HepG2 (cell line): ENCODE results near the gene TSEN54. TPM values are rescaled to one million over a fixed set of nuclear protein-coding genes. Genes with fewer than 3 reads are reported as not detected.

ENCODE experiments used
- ATAC-seq: fragments of 200-7000 bp; cut with Tn5 transposase; 3 replicates; pipeline ENCODE4 v1.9.1; 2020; ENCODE audit warnings: mild to moderate bottlenecking, moderate library complexity
- BruUV-seq: library from RNA; stranded (reverse); fragments of 400-500 nt; replicated peaks from 2 replicates; lab custom pipeline; 2021; lab: Mats Ljungman, UMichigan
- CTCF ChIA-PET: fragments of 300-600 bp; formaldehyde crosslinking; extraction: SDS; loops from one replicate; lab custom pipeline; 2021; ENCODE audit warnings: low total read pairs, inconsistent platforms, low intra/inter-chr PET ratio; lab: Yijun Ruan, JAX
- POLR2A ChIA-PET: fragments of 350-600 bp; sonication (Branson Sonifier 250); formaldehyde crosslinking; loops from one replicate; lab custom pipeline; 2020; ENCODE audit warnings: antibody characterized with exemption, inconsistent platforms; lab: Yijun Ruan, JAX
- DNase-seq: peaks from one replicate; pipeline ENCODE4 v3.0.0-alpha.2; 2015; ENCODE audit warnings: low spot score
- FAIRE-seq: peaks from 3 replicates; lab custom pipeline; 2011; peaks lifted over from hg19 to GRCh38; lab: Jason Lieb, UNC
- H2AFZ ChIP-seq: one replicate; pipeline ENCODE4 v1.6.1; 2011; ENCODE audit warnings: low read length, inconsistent platforms
- H3K27ac ChIP-seq: fragments of 300-600 bp; 3 replicates; pipeline ENCODE4 v1.8.0; 2011; ENCODE audit warnings: mixed run types, mild to moderate bottlenecking, mixed read lengths, low read length, inconsistent platforms; ENCODE audit not compliant: insufficient read depth; ENCODE audit errors: extremely low read length
- H3K27me3 ChIP-seq, 2 experiments: fragments of 200-600 bp in 1 of 2; 2 replicates in 1 of 2; 3 replicates in 1 of 2; pipeline versions ENCODE4 v1.6.0 to v1.8.0; 2011; ENCODE audit warnings: low read length in 2 of 2, mild to moderate bottlenecking in 2 of 2, moderate library complexity in 2 of 2, inconsistent platforms in 1 of 2; ENCODE audit not compliant: insufficient read depth in 2 of 2, control insufficient read depth in 1 of 2
- H3K36me3 ChIP-seq, 2 experiments: fragments of 200-600 bp in 1 of 2; replicated peaks in 1 of 2; 2 replicates in 1 of 2; 3 replicates in 1 of 2; pipeline versions ENCODE4 v1.5.1 to v1.8.0; 2011; ENCODE audit warnings: low read length in 2 of 2, inconsistent platforms in 1 of 2; ENCODE audit not compliant: insufficient read depth in 2 of 2, control insufficient read depth in 1 of 2
- H3K4me1 ChIP-seq: 2 replicates; pipeline ENCODE4 v1.5.1; 2012; ENCODE audit warnings: low read length, inconsistent platforms; ENCODE audit not compliant: insufficient read depth
- H3K4me2 ChIP-seq: 2 replicates; pipeline ENCODE4 v1.6.0; 2011; ENCODE audit warnings: low read depth, low read length, inconsistent platforms
- H3K4me3 ChIP-seq, 3 experiments: fragments of 200-600 bp in 1 of 3; sonication (generic), shearing (Covaris generic) in 1 of 3; replicated peaks in 1 of 3; 2 replicates each; pipeline ENCODE4 v1.5.1; 2011 to 2016; ENCODE audit warnings: low read length in 3 of 3, inconsistent platforms in 2 of 3, low read depth in 2 of 3, mild to moderate bottlenecking in 2 of 3, control low read depth in 1 of 3, mixed read lengths in 1 of 3; ENCODE audit not compliant: insufficient read depth in 1 of 3
- H3K79me2 ChIP-seq: one replicate; pipeline ENCODE4 v1.6.1; 2011; ENCODE audit warnings: low read length, inconsistent platforms; ENCODE audit not compliant: insufficient read depth
- H3K9ac ChIP-seq: 2 replicates; pipeline ENCODE4 v1.6.0; 2011; ENCODE audit warnings: mild to moderate bottlenecking, low read depth, low read length, inconsistent platforms; ENCODE audit not compliant: insufficient read depth
- H3K9me3 ChIP-seq: 2 replicates; pipeline ENCODE4 v1.5.1; 2012; ENCODE audit warnings: mild to moderate bottlenecking, low read length
- H4K20me1 ChIP-seq: 2 replicates; pipeline ENCODE4 v1.6.0; 2011; ENCODE audit warnings: inconsistent platforms, mild to moderate bottlenecking, low read length, moderate library complexity; ENCODE audit not compliant: insufficient read depth
- AGO2 ChIP-seq: fragments of 200-400 bp; formaldehyde crosslinking; optimal IDR thresholded peaks from 2 replicates; pipeline ENCODE3; 2017; ENCODE audit warnings: mild to moderate bottlenecking, low read depth, low read length, moderate library complexity
- MYC ChIP-seq: sonication (generic); formaldehyde crosslinking; IDR thresholded peaks from 2 replicates; pipeline ENCODE4 v1.9.0; 2021; ENCODE audit warnings: missing genetic modification reagents, borderline replicate concordance
- POLR2G ChIP-seq: fragments of 200-400 bp; formaldehyde crosslinking; IDR thresholded peaks from 2 replicates; pipeline ENCODE4 v1.6.1; 2018; ENCODE audit warnings: mild to moderate bottlenecking, low read depth, low read length, moderate library complexity
- ZNF629 ChIP-seq: sonication (generic); formaldehyde crosslinking; conservative IDR thresholded peaks from 2 replicates; pipeline ENCODE4 v1.5.0; 2020; ENCODE audit warnings: missing genetic modification reagents
- WGBS: methylation state at CpG from one replicate; pipeline ENCODE4 v1.1.6; 2017; ENCODE audit warnings: low lambda C conversion rate; 5-methylcytosine and 5-hydroxymethylcytosine counted together
- in situ Hi-C: cut with HindIII; loops from 2 replicates; pipeline ENCODE4 v1.10.0; 2017; ENCODE audit warnings: low pct_unique_long_range_greater_than_20kb; ENCODE audit not compliant: extremely low pct_ligation_motif_present
- intact Hi-C: fragments of 100-400 bp; cut with micrococcal nuclease; formaldehyde crosslinking; loops from one replicate; pipeline ENCODE4 v1.10.0; 2022; ENCODE audit not compliant: unreplicated experiment
- polyA plus RNA-seq, 8 experiments: library from polyadenylated mRNA; depleted of rRNA in 3 of 8; stranded (reverse) in 7 of 8; unstranded in 1 of 8; fragments of >200 nt; fragmentation: Illumina TruSeq in 4 of 8; extraction: Trizol in 4 of 8; gene quantifications; 2 replicates each; pipeline versions ENCODE4 v1.2.1 to v1.2.3, GENCODE V29; 2011 to 2016; ENCODE audit warnings: low read depth in 4 of 8, missing spikeins in 1 of 8, mixed read lengths in 1 of 8; ENCODE audit not compliant: insufficient read depth in 1 of 8
- total RNA-seq, 5 experiments: library from RNA; depleted of rRNA; stranded (reverse); fragments of >200 nt; fragmentation: Illumina TruSeq; extraction: Trizol; gene quantifications; 2 replicates each; pipeline ENCODE4 v1.2.3, GENCODE V29; 2016; ENCODE audit warnings: low read depth in 1 of 5
- TF ChIP-seq, protein P1 (sequence below): IDR thresholded peaks from 2 replicates; pipeline ENCODE4 v1.6.1; 2016; ENCODE audit warnings: control low read depth
- TF ChIP-seq, protein P2 (sequence below): sonication (generic); formaldehyde crosslinking; IDR thresholded peaks from 2 replicates; pipeline ENCODE4 v1.5.0; 2020; ENCODE audit warnings: missing genetic modification reagents

Gene TSEN54
- total and polyA plus RNA-seq, 2 of the 13 experiments (the other 11 are each of a cell fraction or from before 2014, with no cell fraction given), result 62.9 to 63.3 TPM

DNA sequence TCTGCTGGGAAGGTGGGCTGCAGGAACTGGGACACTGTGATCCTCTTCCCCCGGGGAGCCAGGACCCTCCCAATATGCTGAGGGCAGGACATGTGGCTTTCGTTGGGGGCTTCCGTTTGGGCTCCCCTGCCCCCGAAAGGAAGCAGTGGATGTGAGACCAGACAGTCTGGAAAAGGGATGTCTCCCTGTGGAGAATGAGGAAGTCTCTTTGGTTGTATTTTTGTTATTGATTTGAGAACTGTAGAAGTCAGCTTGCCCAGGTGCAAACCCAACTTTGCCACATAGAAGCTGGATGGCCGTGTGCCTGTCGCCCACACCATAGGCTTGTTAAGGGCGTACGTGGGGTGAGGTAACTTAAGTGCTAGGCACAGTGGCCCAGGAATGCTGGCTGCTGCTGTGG lies 27.9 kb downstream of the TSEN54 start (continued):
- TF ChIP-seq, protein P1, sequence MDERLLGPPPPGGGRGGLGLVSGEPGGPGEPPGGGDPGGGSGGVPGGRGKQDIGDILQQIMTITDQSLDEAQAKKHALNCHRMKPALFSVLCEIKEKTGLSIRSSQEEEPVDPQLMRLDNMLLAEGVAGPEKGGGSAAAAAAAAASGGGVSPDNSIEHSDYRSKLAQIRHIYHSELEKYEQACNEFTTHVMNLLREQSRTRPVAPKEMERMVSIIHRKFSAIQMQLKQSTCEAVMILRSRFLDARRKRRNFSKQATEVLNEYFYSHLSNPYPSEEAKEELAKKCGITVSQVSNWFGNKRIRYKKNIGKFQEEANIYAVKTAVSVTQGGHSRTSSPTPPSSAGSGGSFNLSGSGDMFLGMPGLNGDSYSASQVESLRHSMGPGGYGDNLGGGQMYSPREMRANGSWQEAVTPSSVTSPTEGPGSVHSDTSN, result no peak
- no peak for TF ChIP-seq POLR2G
- TF ChIP-seq, all 625 proteins: peak for 0

GRCh38 chr17:75546181-75546580 lies 29.9 kb downstream of the TSEN54 start:
- intact Hi-C loops, result no loop called here
- H3K79me2 ChIP-seq, result no peaks in the 10 kb centered on the region
- no peak overlapping the region for H2AFZ ChIP-seq
- ATAC-seq (no peak), FAIRE-seq (no peak), DNase-seq (no peak)
- H3K9ac ChIP-seq, result no peak overlapping the region
- BruUV-seq, result no TSS peak
- in situ Hi-C loops, result no loop called here
- H3K9me3 ChIP-seq, result no peaks in the 10 kb centered on the region
- TF ChIP-seq AGO2 (peak; percentile 19), MYC (CRISPR knock-in tag) (no peak)
- no peaks in the 10 kb centered on the region for H3K27me3 ChIP-seq
- POLR2A ChIA-PET, result interaction anchor here (1.2 kb wide), 1 partner anchor 21 kb away, joined by 4 read pairs; the partner anchor contains the start of gene LLGL2
- 95% methylated on average over 13 of the region's 13 CpGs for WGBS
- peaks cover 6 to 23% of the 10 kb centered on the region in 2 experiments; a peak in 3 of 5 replicates for H3K36me3 ChIP-seq
- no peak overlapping the region for H3K4me3 ChIP-seq
- H3K4me1 ChIP-seq, result peaks cover 46% of the 10 kb centered on the region
- no peaks in the 10 kb centered on the region for H4K20me1 ChIP-seq
- CTCF ChIA-PET, result no interaction called here
- H3K4me2 ChIP-seq, result no peak overlapping the region
- H3K27ac ChIP-seq, result no peak overlapping the region

DNA sequence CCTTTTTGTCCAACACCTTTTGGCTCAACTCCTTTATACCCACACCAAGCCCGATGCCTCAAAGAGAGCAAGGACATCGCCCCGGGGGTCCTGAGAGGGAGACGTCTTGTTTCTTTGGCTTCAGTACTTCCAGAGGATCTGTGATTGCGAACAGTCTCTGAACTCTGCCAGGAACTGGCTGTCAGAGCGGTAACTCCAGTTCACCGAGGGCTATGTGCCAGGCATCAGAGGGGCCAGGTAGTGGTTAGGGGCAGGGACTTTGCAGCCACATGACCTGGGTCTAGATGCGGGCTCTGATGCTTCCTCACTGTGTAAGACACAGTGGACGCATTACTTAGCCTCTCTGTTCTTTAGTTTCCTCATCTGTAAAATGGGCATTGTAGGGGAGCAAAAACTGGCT lies 30.8 kb downstream of the TSEN54 start:
- WGBS, result 95% methylated on average over 9 of the region's 9 CpGs
- no peaks in the 10 kb centered on the region for H3K9me3 ChIP-seq
- no TSS peak for BruUV-seq
- intact Hi-C loops, result no loop called here
- H3K36me3 ChIP-seq, result peaks cover 6 to 24% of the 10 kb centered on the region in 2 experiments; a peak in 3 of 5 replicates
- ATAC-seq (no peak), FAIRE-seq (no peak), DNase-seq (no peak)
- no peak overlapping the region for H3K9ac ChIP-seq
- peaks cover 46% of the 10 kb centered on the region for H3K4me1 ChIP-seq
- H3K27me3 ChIP-seq, result no peaks in the 10 kb centered on the region
- no peak overlapping the region for H2AFZ ChIP-seq
- no peak overlapping the region for H3K4me3 ChIP-seq
- H3K79me2 ChIP-seq, result no peaks in the 10 kb centered on the region
- no peaks in the 10 kb centered on the region for H4K20me1 ChIP-seq
- TF ChIP-seq, protein P2, sequence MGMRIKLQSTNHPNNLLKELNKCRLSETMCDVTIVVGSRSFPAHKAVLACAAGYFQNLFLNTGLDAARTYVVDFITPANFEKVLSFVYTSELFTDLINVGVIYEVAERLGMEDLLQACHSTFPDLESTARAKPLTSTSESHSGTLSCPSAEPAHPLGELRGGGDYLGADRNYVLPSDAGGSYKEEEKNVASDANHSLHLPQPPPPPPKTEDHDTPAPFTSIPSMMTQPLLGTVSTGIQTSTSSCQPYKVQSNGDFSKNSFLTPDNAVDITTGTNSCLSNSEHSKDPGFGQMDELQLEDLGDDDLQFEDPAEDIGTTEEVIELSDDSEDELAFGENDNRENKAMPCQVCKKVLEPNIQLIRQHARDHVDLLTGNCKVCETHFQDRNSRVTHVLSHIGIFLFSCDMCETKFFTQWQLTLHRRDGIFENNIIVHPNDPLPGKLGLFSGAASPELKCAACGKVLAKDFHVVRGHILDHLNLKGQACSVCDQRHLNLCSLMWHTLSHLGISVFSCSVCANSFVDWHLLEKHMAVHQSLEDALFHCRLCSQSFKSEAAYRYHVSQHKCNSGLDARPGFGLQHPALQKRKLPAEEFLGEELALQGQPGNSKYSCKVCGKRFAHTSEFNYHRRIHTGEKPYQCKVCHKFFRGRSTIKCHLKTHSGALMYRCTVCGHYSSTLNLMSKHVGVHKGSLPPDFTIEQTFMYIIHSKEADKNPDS (CRISPR knock-in tag), result no peak
- TF ChIP-seq ZNF629 (CRISPR knock-in tag), result peak; percentile 59
- no peak overlapping the region for H3K27ac ChIP-seq
- in situ Hi-C loops, result no loop called here
- H3K4me2 ChIP-seq, result no peak overlapping the region
- ChIA-PET CTCF (no interaction called here), POLR2A (interaction anchor here (1.2 kb wide), 1 partner anchor 22 kb away, joined by 4 read pairs; the partner anchor contains the start of gene LLGL2)
